ENCODE data around the gene TMEM63A.

Gene TMEM63A

GRCh38 chr1:225917536-225917935, 35.4 kb upstream of the TMEM63A start:
- CTCF ChIA-PET, result interaction anchor here (1.9 kb wide), 1 partner anchor 140 kb away, joined by 6 read pairs; the partner anchor contains the start of gene SRP9
- TF ChIP-seq CTCF (conservative IDR thresholded peaks at IDR 0.05; ENCODE audit: low read depth), result no peak
- peak; percentile 90 for DNase-seq (ENCODE audit: low spot score)
- POLR2A ChIA-PET (ENCODE audit: low non-redundant PET), result no interaction called here
- peak overlapping the region; percentile 37; the same call in 1 of the 2 replicates for H3K27ac ChIP-seq

GRCh38 chr1:225917101-225917500, 34.9 kb upstream of the TMEM63A start:
- no peak for TF ChIP-seq CTCF (conservative IDR thresholded peaks at IDR 0.05; ENCODE audit: low read depth)
- DNase-seq (ENCODE audit: low spot score), result no peak
- CTCF ChIA-PET, result interaction anchor here (1.9 kb wide), 1 partner anchor 140 kb away, joined by 6 read pairs; the partner anchor contains the start of gene SRP9
- POLR2A ChIA-PET (ENCODE audit: low non-redundant PET), result no interaction called here
- peak overlapping the region; percentile 78 for H3K27ac ChIP-seq

- H3K27ac ChIP-seq, result peak overlapping the region; percentile 78
- CTCF ChIA-PET, result interaction anchor here (0.6 to 1.3 kb wide), 4 partner anchors 38 to 1389 kb away, joined by 3 to 4 read pairs (median 4); no protein-coding TSS in a partner anchor
- POLR2A ChIA-PET (ENCODE audit: low non-redundant PET), result no interaction called here
- no peak for TF ChIP-seq CTCF (conservative IDR thresholded peaks at IDR 0.05; ENCODE audit: low read depth)
- DNase-seq (ENCODE audit: low spot score), result no peak
These were observed 33.4 kb upstream of the TMEM63A start for GRCh38 chr1:225915538-225915991.

GRCh38 chr1:225914947-225915346, 32.8 kb upstream of the TMEM63A start:
- DNase-seq (ENCODE audit: low spot score), result no peak
- no peak for TF ChIP-seq CTCF (conservative IDR thresholded peaks at IDR 0.05; ENCODE audit: low read depth)
- CTCF ChIA-PET, result interaction anchor here (0.6 to 2.4 kb wide), 2 partner anchors 440 to 1390 kb away, joined by 4 to 9 read pairs; no protein-coding TSS in a partner anchor
- peak overlapping the region; percentile 78 for H3K27ac ChIP-seq
- POLR2A ChIA-PET (ENCODE audit: low non-redundant PET), result no interaction called here

- ChIA-PET CTCF (interaction anchor here (1.1 to 2.4 kb wide), 2 partner anchors 57 to 440 kb away, joined by 3 to 9 read pairs; no protein-coding TSS in a partner anchor), POLR2A (ENCODE audit: low non-redundant PET) (interaction anchor here (0.6 kb wide), 1 partner anchor 79 kb away, joined by 3 read pairs; no protein-coding TSS in a partner anchor)
- H3K27ac ChIP-seq, result no peak overlapping the region
- DNase-seq (ENCODE audit: low spot score), result no peak
- TF ChIP-seq CTCF (conservative IDR thresholded peaks at IDR 0.05; ENCODE audit: low read depth), result no peak
These were observed 32.2 kb upstream of the TMEM63A start for GRCh38 chr1:225914391-225914790.

- H3K27ac ChIP-seq, result no peak overlapping the region
- ChIA-PET CTCF (interaction anchor here (0.5 to 1.8 kb wide), 11 partner anchors 8 to 202 kb away, joined by 3 to 6 read pairs (median 4); partner anchors contain the start of gene SRP9), POLR2A (ENCODE audit: low non-redundant PET) (no interaction called here)
- peak; percentile 86 for TF ChIP-seq CTCF (conservative IDR thresholded peaks at IDR 0.05; ENCODE audit: low read depth)
- no peak for DNase-seq (ENCODE audit: low spot score)
These were observed 29.3 kb upstream of the TMEM63A start for GRCh38 chr1:225911191-225912130.
